ENCODE data around the gene SRPRB.

The SRPRB gene

GRCh38 chr3:133767607-133768006 lies 38.0 kb upstream of the SRPRB start:
- H3K14ac ChIP-seq (ENCODE audit: low read length), result no peak overlapping the region
- H2BK5ac ChIP-seq (ENCODE audit: low read depth, low read length, poor library complexity), result no peak overlapping the region
- no peak overlapping the region for H2AK5ac ChIP-seq (ENCODE audit: low read length)
- H3K4me2 ChIP-seq (ENCODE audit: low read length), result no peak overlapping the region
- H2BK120ac ChIP-seq (ENCODE audit: insufficient read depth, low read length, poor library complexity), result no peak overlapping the region
- no peak overlapping the region for H3K4ac ChIP-seq (ENCODE audit: low read depth, low read length)
- no peak overlapping the region for H2BK12ac ChIP-seq (ENCODE audit: low read length)
- no peaks in the 10 kb centered on the region for H3K79me2 ChIP-seq (ENCODE audit: control insufficient read depth, insufficient read depth, low read length, poor library complexity)
- no peak overlapping the region for H4K91ac ChIP-seq (ENCODE audit: low read depth, low read length)
- no CpG with 5 or more reads among the region's 1 CpG for WGBS (ENCODE audit: extremely low coverage, insufficient coverage, insufficient read length)
- H3K23ac ChIP-seq (ENCODE audit: low read length), result no peak overlapping the region
- DNase-seq, result no peak
- no peak overlapping the region for H3K4me3 ChIP-seq (ENCODE audit: low read depth, low read length)
- no peak overlapping the region for H3K9ac ChIP-seq (ENCODE audit: low read length)
- no peaks in the 10 kb centered on the region for H3K79me1 ChIP-seq (ENCODE audit: low read length)
- no peak overlapping the region for H3K27ac ChIP-seq (ENCODE audit: low read depth, low read length)
- no peaks in the 10 kb centered on the region for H3K4me1 ChIP-seq (ENCODE audit: control insufficient read depth in 1 of 2, insufficient read depth in 2 of 2, low read length in 2 of 2)
- H3K36me3 ChIP-seq (ENCODE audit: control insufficient read depth in 1 of 2, insufficient read depth in 2 of 2, low read length in 2 of 2), result no peaks in the 10 kb centered on the region
- no peaks in the 10 kb centered on the region for H3K27me3 ChIP-seq (ENCODE audit: insufficient read depth, low read length)
- H2AFZ ChIP-seq (ENCODE audit: insufficient read depth, low read length, poor library complexity), result no peak overlapping the region
- H3K9me3 ChIP-seq (ENCODE audit: insufficient read depth, low read depth, low read length), result no peaks in the 10 kb centered on the region
- H3K18ac ChIP-seq (ENCODE audit: low read length), result no peak overlapping the region
- no peak overlapping the region for H4K12ac ChIP-seq (ENCODE audit: low read depth, low read length)
- H4K8ac ChIP-seq (ENCODE audit: low read depth, low read length), result no peak overlapping the region

GRCh38 chr3:133769536-133769935 lies 36.1 kb upstream of the SRPRB start:
- no peaks in the 10 kb centered on the region for H3K9me3 ChIP-seq (ENCODE audit: insufficient read depth, low read depth, low read length)
- no peak overlapping the region for H3K27ac ChIP-seq (ENCODE audit: low read depth, low read length)
- no peaks in the 10 kb centered on the region for H3K36me3 ChIP-seq (ENCODE audit: control insufficient read depth in 1 of 2, insufficient read depth in 2 of 2, low read length in 2 of 2)
- no peaks in the 10 kb centered on the region for H3K27me3 ChIP-seq (ENCODE audit: insufficient read depth, low read length)
- no peak overlapping the region for H4K91ac ChIP-seq (ENCODE audit: low read depth, low read length)
- no peak overlapping the region for H3K9ac ChIP-seq (ENCODE audit: low read length)
- DNase-seq, result no peak
- no peak overlapping the region for H3K23ac ChIP-seq (ENCODE audit: low read length)
- no peak overlapping the region for H4K8ac ChIP-seq (ENCODE audit: low read depth, low read length)
- H3K18ac ChIP-seq (ENCODE audit: low read length), result no peak overlapping the region
- H2BK5ac ChIP-seq (ENCODE audit: low read depth, low read length, poor library complexity), result no peak overlapping the region
- H4K12ac ChIP-seq (ENCODE audit: low read depth, low read length), result no peak overlapping the region
- H3K14ac ChIP-seq (ENCODE audit: low read length), result no peak overlapping the region
- H3K4me2 ChIP-seq (ENCODE audit: low read length), result no peak overlapping the region
- H3K4ac ChIP-seq (ENCODE audit: low read depth, low read length), result no peak overlapping the region
- H2BK120ac ChIP-seq (ENCODE audit: insufficient read depth, low read length, poor library complexity), result no peak overlapping the region
- H3K79me1 ChIP-seq (ENCODE audit: low read length), result no peaks in the 10 kb centered on the region
- H2AFZ ChIP-seq (ENCODE audit: insufficient read depth, low read length, poor library complexity), result no peak overlapping the region
- WGBS (ENCODE audit: extremely low coverage, insufficient coverage, insufficient read length), result no CpG with 5 or more reads among the region's 3 CpGs
- no peak overlapping the region for H3K4me3 ChIP-seq (ENCODE audit: low read depth, low read length)
- no peaks in the 10 kb centered on the region for H3K4me1 ChIP-seq (ENCODE audit: control insufficient read depth in 1 of 2, insufficient read depth in 2 of 2, low read length in 2 of 2)
- H2BK12ac ChIP-seq (ENCODE audit: low read length), result no peak overlapping the region
- H3K79me2 ChIP-seq (ENCODE audit: control insufficient read depth, insufficient read depth, low read length, poor library complexity), result no peaks in the 10 kb centered on the region
- H2AK5ac ChIP-seq (ENCODE audit: low read length), result no peak overlapping the region

DNA sequence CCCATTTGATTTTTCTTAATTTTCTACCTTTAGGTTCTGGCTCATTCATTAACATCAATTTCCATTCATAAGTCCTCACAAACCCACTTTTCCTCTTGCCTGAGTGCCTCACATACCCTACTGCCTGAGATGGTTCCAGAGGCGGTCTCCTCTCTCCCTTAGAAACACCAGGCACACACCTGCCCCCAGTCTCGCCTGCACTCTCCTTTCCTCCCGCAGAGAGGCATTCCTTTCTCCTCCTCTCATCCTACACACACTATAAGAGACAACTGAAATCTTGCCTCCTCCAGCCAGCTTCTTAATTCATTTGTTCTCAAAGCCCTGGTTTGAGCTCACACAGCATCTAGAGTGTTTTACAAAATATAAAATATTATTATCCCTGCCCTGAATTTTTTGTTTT lies 31.9 kb upstream of the SRPRB start:
- no peak overlapping the region for H4K91ac ChIP-seq (ENCODE audit: low read depth, low read length)
- H3K27ac ChIP-seq (ENCODE audit: low read depth, low read length), result no peak overlapping the region
- no peak overlapping the region for H3K18ac ChIP-seq (ENCODE audit: low read length)
- H4K12ac ChIP-seq (ENCODE audit: low read depth, low read length), result no peak overlapping the region
- no peak overlapping the region for H3K4ac ChIP-seq (ENCODE audit: low read depth, low read length)
- H3K79me1 ChIP-seq (ENCODE audit: low read length), result no peaks in the 10 kb centered on the region
- H2BK12ac ChIP-seq (ENCODE audit: low read length), result no peak overlapping the region
- no peak overlapping the region for H3K4me2 ChIP-seq (ENCODE audit: low read length)
- WGBS (ENCODE audit: extremely low coverage, insufficient coverage, insufficient read length), result no CpG with 5 or more reads among the region's 3 CpGs
- H3K27me3 ChIP-seq (ENCODE audit: insufficient read depth, low read length), result no peaks in the 10 kb centered on the region
- H3K4me1 ChIP-seq (ENCODE audit: control insufficient read depth in 1 of 2, insufficient read depth in 2 of 2, low read length in 2 of 2), result no peaks in the 10 kb centered on the region
- H3K9me3 ChIP-seq (ENCODE audit: insufficient read depth, low read depth, low read length), result no peaks in the 10 kb centered on the region
- no peak overlapping the region for H3K9ac ChIP-seq (ENCODE audit: low read length)
- no peak overlapping the region for H2BK5ac ChIP-seq (ENCODE audit: low read depth, low read length, poor library complexity)
- H4K8ac ChIP-seq (ENCODE audit: low read depth, low read length), result no peak overlapping the region
- H3K23ac ChIP-seq (ENCODE audit: low read length), result no peak overlapping the region
- H3K79me2 ChIP-seq (ENCODE audit: control insufficient read depth, insufficient read depth, low read length, poor library complexity), result no peaks in the 10 kb centered on the region
- no peaks in the 10 kb centered on the region for H3K36me3 ChIP-seq (ENCODE audit: control insufficient read depth in 1 of 2, insufficient read depth in 2 of 2, low read length in 2 of 2)
- H3K4me3 ChIP-seq (ENCODE audit: low read depth, low read length), result no peak overlapping the region
- no peak overlapping the region for H2AK5ac ChIP-seq (ENCODE audit: low read length)
- no peak overlapping the region for H2AFZ ChIP-seq (ENCODE audit: insufficient read depth, low read length, poor library complexity)
- H2BK120ac ChIP-seq (ENCODE audit: insufficient read depth, low read length, poor library complexity), result no peak overlapping the region
- no peak overlapping the region for H3K14ac ChIP-seq (ENCODE audit: low read length)
- no peak for DNase-seq

GRCh38 chr3:133775309-133775708 lies 30.3 kb upstream of the SRPRB start:
- H2BK12ac ChIP-seq (ENCODE audit: low read length), result no peak overlapping the region
- no peaks in the 10 kb centered on the region for H3K36me3 ChIP-seq (ENCODE audit: control insufficient read depth in 1 of 2, insufficient read depth in 2 of 2, low read length in 2 of 2)
- no peaks in the 10 kb centered on the region for H3K79me2 ChIP-seq (ENCODE audit: control insufficient read depth, insufficient read depth, low read length, poor library complexity)
- H3K27me3 ChIP-seq (ENCODE audit: insufficient read depth, low read length), result no peaks in the 10 kb centered on the region
- H3K4ac ChIP-seq (ENCODE audit: low read depth, low read length), result no peak overlapping the region
- no peak overlapping the region for H3K14ac ChIP-seq (ENCODE audit: low read length)
- no peak overlapping the region for H2BK120ac ChIP-seq (ENCODE audit: insufficient read depth, low read length, poor library complexity)
- no peak overlapping the region for H3K4me2 ChIP-seq (ENCODE audit: low read length)
- H2AFZ ChIP-seq (ENCODE audit: insufficient read depth, low read length, poor library complexity), result no peak overlapping the region
- no peak overlapping the region for H3K9ac ChIP-seq (ENCODE audit: low read length)
- H2AK5ac ChIP-seq (ENCODE audit: low read length), result no peak overlapping the region
- no peak overlapping the region for H3K4me3 ChIP-seq (ENCODE audit: low read depth, low read length)
- H4K12ac ChIP-seq (ENCODE audit: low read depth, low read length), result no peak overlapping the region
- no peaks in the 10 kb centered on the region for H3K9me3 ChIP-seq (ENCODE audit: insufficient read depth, low read depth, low read length)
- H2BK5ac ChIP-seq (ENCODE audit: low read depth, low read length, poor library complexity), result no peak overlapping the region
- no peak overlapping the region for H4K91ac ChIP-seq (ENCODE audit: low read depth, low read length)
- no peaks in the 10 kb centered on the region for H3K4me1 ChIP-seq (ENCODE audit: control insufficient read depth in 1 of 2, insufficient read depth in 2 of 2, low read length in 2 of 2)
- H4K8ac ChIP-seq (ENCODE audit: low read depth, low read length), result no peak overlapping the region
- no peak overlapping the region for H3K18ac ChIP-seq (ENCODE audit: low read length)
- H3K27ac ChIP-seq (ENCODE audit: low read depth, low read length), result no peak overlapping the region
- no peak overlapping the region for H3K23ac ChIP-seq (ENCODE audit: low read length)
- DNase-seq, result peak in 1 of 2 donors; percentile 28
- no CpG with 5 or more reads among the region's 9 CpGs for WGBS (ENCODE audit: extremely low coverage, insufficient coverage, insufficient read length)
- H3K79me1 ChIP-seq (ENCODE audit: low read length), result no peaks in the 10 kb centered on the region
